MM.1S (cell line): ENCODE measurements around the gene CREBBP.

ENCODE experiments used
- CTCF ChIP-seq: fragments of 300-600 bp; sonication (generic); IDR thresholded peaks from 2 replicates; pipeline ENCODE4 v1.5.1; 2016; ENCODE audit warnings: antibody characterized with exemption, low read length, mixed read lengths
- EZH2 ChIP-seq: fragments of 300-600 bp; sonication (generic); optimal IDR thresholded peaks from 2 replicates; pipeline ENCODE3; 2017; ENCODE audit warnings: low read depth, mild to moderate bottlenecking, antibody characterized with exemption, low read length, mixed read lengths
- EZH2phosphoT487 ChIP-seq: fragments of 300-600 bp; sonication (generic); IDR thresholded peaks from 2 replicates; pipeline ENCODE4 v1.6.1; 2018; ENCODE audit warnings: antibody characterized with exemption, low read length

GRCh38 chr16:3725276-3725675 is 155.2 kb downstream of the CREBBP start:
- TF ChIP-seq CTCF: no peak
- TF ChIP-seq EZH2: no peak
- no peak for TF ChIP-seq EZH2phosphoT487
